ENCODE measurements around the gene SLC12A6. TPM values are rescaled to one million over a fixed set of nuclear protein-coding genes. Genes with fewer than 3 reads are reported as not detected.

The SLC12A6 gene
- total and polyA plus RNA-seq, 2 of the 13 experiments (the other 11 are each of a cell fraction or from before 2014, with no cell fraction given), result 15.2 to 30.1 TPM

GRCh38 chr15:34329006-34329405, 8.6 kb downstream of the SLC12A6 start (continued):
- TF ChIP-seq, protein P1, sequence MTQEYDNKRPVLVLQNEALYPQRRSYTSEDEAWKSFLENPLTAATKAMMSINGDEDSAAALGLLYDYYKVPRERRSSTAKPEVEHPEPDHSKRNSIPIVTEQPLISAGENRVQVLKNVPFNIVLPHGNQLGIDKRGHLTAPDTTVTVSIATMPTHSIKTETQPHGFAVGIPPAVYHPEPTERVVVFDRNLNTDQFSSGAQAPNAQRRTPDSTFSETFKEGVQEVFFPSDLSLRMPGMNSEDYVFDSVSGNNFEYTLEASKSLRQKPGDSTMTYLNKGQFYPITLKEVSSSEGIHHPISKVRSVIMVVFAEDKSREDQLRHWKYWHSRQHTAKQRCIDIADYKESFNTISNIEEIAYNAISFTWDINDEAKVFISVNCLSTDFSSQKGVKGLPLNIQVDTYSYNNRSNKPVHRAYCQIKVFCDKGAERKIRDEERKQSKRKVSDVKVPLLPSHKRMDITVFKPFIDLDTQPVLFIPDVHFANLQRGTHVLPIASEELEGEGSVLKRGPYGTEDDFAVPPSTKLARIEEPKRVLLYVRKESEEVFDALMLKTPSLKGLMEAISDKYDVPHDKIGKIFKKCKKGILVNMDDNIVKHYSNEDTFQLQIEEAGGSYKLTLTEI (CRISPR knock-in tag; conservative IDR thresholded peaks at IDR 0.05), result no peak
- TF ChIP-seq, protein P2, sequence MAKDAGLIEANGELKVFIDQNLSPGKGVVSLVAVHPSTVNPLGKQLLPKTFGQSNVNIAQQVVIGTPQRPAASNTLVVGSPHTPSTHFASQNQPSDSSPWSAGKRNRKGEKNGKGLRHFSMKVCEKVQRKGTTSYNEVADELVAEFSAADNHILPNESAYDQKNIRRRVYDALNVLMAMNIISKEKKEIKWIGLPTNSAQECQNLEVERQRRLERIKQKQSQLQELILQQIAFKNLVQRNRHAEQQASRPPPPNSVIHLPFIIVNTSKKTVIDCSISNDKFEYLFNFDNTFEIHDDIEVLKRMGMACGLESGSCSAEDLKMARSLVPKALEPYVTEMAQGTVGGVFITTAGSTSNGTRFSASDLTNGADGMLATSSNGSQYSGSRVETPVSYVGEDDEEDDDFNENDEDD (CRISPR knock-in tag; IDR thresholded peaks at IDR 0.05; ENCODE audit: borderline replicate concordance), result no peak
- TF ChIP-seq SALL1 (CRISPR knock-in tag; IDR thresholded peaks at IDR 0.05), result no peak

- Histone ChIP-seq H3K4me2 (ENCODE audit: low read depth, low read length) (no peak overlapping the region), H3K4me3 (replicated peaks in 1 of 3; ENCODE audit: insufficient read depth in 1 of 3, low read depth in 2 of 3, low read length in 3 of 3) (no peak overlapping the region), H3K27me3 (ENCODE audit: control insufficient read depth in 1 of 2, insufficient read depth in 2 of 2, low read length in 2 of 2) (no peaks in the 10 kb centered on the region), H3K79me2 (ENCODE audit: insufficient read depth, low read length) (no peaks in the 10 kb centered on the region), H3K36me3 (replicated peaks in 1 of 2; ENCODE audit: control insufficient read depth in 1 of 2, insufficient read depth in 2 of 2, low read length in 2 of 2) (no peaks in the 10 kb centered on the region), H3K9me3 (ENCODE audit: low read length) (no peaks in the 10 kb centered on the region), H4K20me1 (ENCODE audit: insufficient read depth, low read length) (no peaks in the 10 kb centered on the region), H3K4me1 (ENCODE audit: insufficient read depth, low read length) (no peaks in the 10 kb centered on the region), H3K27ac (ENCODE audit: extremely low read length, insufficient read depth, low read length) (no peak overlapping the region), H2AFZ (ENCODE audit: low read length) (no peak overlapping the region), H3K9ac (ENCODE audit: insufficient read depth, low read depth, low read length) (no peak overlapping the region)
- intact Hi-C loops (cut with micrococcal nuclease; ENCODE audit: unreplicated experiment), result no loop called here
- no peak for TF ChIP-seq ZFP1 (CRISPR knock-in tag; IDR thresholded peaks at IDR 0.05)
- FAIRE-seq, result no peak
- POLR2A ChIA-PET, result interaction anchor here (1.2 to 3.7 kb wide), 3 partner anchors 10 to 15 kb away, joined by 4 to 17 read pairs (median 10); partner anchors contain the start of genes NOP10, NUTM1 and SLC12A6
- 95% methylated on average over 4 of the region's 4 CpGs for WGBS (ENCODE audit: low lambda C conversion rate)
- ATAC-seq, result no peak
- no TSS peak for BruUV-seq (replicated peaks)
- in situ Hi-C loops (cut with HindIII; ENCODE audit: extremely low pct_ligation_motif_present, low pct_unique_long_range_greater_than_20kb), result no loop called here
- no peak for DNase-seq (ENCODE audit: low spot score)
- CTCF ChIA-PET (ENCODE audit: low intra/inter-chr PET ratio, low total read pairs), result no interaction called here
Measured at GRCh38 chr15:34327906-34328305, 9.7 kb downstream of the SLC12A6 start.

- H3K36me3 ChIP-seq (replicated peaks in 1 of 2; ENCODE audit: control insufficient read depth in 1 of 2, insufficient read depth in 2 of 2, low read length in 2 of 2), result no peaks in the 10 kb centered on the region
- ChIA-PET POLR2A (no interaction called here), CTCF (ENCODE audit: low intra/inter-chr PET ratio, low total read pairs) (no interaction called here)
- H3K79me2 ChIP-seq (ENCODE audit: insufficient read depth, low read length), result no peaks in the 10 kb centered on the region
- no peak overlapping the region for H3K4me2 ChIP-seq (ENCODE audit: low read depth, low read length)
- H3K4me3 ChIP-seq (replicated peaks in 1 of 3; ENCODE audit: insufficient read depth in 1 of 3, low read depth in 2 of 3, low read length in 3 of 3), result no peak overlapping the region
- ATAC-seq, result no peak
- BruUV-seq (replicated peaks), result no TSS peak
- intact Hi-C loops (cut with micrococcal nuclease; ENCODE audit: unreplicated experiment), result no loop called here
- in situ Hi-C loops (cut with HindIII; ENCODE audit: extremely low pct_ligation_motif_present, low pct_unique_long_range_greater_than_20kb), result no loop called here
- no peaks in the 10 kb centered on the region for H3K27me3 ChIP-seq (ENCODE audit: control insufficient read depth in 1 of 2, insufficient read depth in 2 of 2, low read length in 2 of 2)
- no peak overlapping the region for H3K9ac ChIP-seq (ENCODE audit: insufficient read depth, low read depth, low read length)
- H3K27ac ChIP-seq (ENCODE audit: extremely low read length, insufficient read depth, low read length), result no peak overlapping the region
- no peak for DNase-seq (ENCODE audit: low spot score)
- H2AFZ ChIP-seq (ENCODE audit: low read length), result no peak overlapping the region
- FAIRE-seq, result no peak
- no peaks in the 10 kb centered on the region for H3K4me1 ChIP-seq (ENCODE audit: insufficient read depth, low read length)
- H3K9me3 ChIP-seq (ENCODE audit: low read length), result no peaks in the 10 kb centered on the region
- H4K20me1 ChIP-seq (ENCODE audit: insufficient read depth, low read length), result no peaks in the 10 kb centered on the region
- TF ChIP-seq ZNF598 (CRISPR knock-in tag; IDR thresholded peaks at IDR 0.05; ENCODE audit: borderline replicate concordance) (no peak), ZNF232 (CRISPR knock-in tag; IDR thresholded peaks at IDR 0.05; ENCODE audit: borderline replicate concordance) (no peak), CBX5 (CRISPR knock-in tag; IDR thresholded peaks at IDR 0.05; ENCODE audit: borderline replicate concordance) (no peak), CREM (IDR thresholded peaks at IDR 0.05) (no peak), CREM (CRISPR knock-in tag; IDR thresholded peaks at IDR 0.05) (no peak)
- TF ChIP-seq, protein P3, sequence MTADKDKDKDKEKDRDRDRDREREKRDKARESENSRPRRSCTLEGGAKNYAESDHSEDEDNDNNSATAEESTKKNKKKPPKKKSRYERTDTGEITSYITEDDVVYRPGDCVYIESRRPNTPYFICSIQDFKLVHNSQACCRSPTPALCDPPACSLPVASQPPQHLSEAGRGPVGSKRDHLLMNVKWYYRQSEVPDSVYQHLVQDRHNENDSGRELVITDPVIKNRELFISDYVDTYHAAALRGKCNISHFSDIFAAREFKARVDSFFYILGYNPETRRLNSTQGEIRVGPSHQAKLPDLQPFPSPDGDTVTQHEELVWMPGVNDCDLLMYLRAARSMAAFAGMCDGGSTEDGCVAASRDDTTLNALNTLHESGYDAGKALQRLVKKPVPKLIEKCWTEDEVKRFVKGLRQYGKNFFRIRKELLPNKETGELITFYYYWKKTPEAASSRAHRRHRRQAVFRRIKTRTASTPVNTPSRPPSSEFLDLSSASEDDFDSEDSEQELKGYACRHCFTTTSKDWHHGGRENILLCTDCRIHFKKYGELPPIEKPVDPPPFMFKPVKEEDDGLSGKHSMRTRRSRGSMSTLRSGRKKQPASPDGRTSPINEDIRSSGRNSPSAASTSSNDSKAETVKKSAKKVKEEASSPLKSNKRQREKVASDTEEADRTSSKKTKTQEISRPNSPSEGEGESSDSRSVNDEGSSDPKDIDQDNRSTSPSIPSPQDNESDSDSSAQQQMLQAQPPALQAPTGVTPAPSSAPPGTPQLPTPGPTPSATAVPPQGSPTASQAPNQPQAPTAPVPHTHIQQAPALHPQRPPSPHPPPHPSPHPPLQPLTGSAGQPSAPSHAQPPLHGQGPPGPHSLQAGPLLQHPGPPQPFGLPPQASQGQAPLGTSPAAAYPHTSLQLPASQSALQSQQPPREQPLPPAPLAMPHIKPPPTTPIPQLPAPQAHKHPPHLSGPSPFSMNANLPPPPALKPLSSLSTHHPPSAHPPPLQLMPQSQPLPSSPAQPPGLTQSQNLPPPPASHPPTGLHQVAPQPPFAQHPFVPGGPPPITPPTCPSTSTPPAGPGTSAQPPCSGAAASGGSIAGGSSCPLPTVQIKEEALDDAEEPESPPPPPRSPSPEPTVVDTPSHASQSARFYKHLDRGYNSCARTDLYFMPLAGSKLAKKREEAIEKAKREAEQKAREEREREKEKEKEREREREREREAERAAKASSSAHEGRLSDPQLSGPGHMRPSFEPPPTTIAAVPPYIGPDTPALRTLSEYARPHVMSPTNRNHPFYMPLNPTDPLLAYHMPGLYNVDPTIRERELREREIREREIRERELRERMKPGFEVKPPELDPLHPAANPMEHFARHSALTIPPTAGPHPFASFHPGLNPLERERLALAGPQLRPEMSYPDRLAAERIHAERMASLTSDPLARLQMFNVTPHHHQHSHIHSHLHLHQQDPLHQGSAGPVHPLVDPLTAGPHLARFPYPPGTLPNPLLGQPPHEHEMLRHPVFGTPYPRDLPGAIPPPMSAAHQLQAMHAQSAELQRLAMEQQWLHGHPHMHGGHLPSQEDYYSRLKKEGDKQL (CRISPR knock-in tag; IDR thresholded peaks at IDR 0.05; ENCODE audit: low read depth), result no peak
Measured at GRCh38 chr15:34325368-34325767, 12.2 kb downstream of the SLC12A6 start.

Measured in HepG2 (cell line).